ENCODE measurements around the gene JPT2. TPM values are rescaled to one million over a fixed set of nuclear protein-coding genes. Genes with fewer than 3 reads are reported as not detected.

Gene JPT2
- total and polyA plus RNA-seq, 10 of the 15 experiments (the other 5 are each of a cell fraction or from before 2014, with no cell fraction given) = 11.7 to 78.4 (median 48.4) TPM

GRCh38 chr16:1643521-1643920 lies 34.6 kb upstream of the JPT2 start:
- no peak overlapping the region for H3K9ac ChIP-seq (ENCODE audit: control insufficient read depth, insufficient read depth, low read length)
- RAD21 ChIA-PET (ENCODE audit: unreplicated experiment) = no interaction called here
- CTCF ChIA-PET = no interaction called here
- SMC1A ChIA-PET (ENCODE audit: uncharacterized antibody, unreplicated experiment) = no interaction called here
- H3K4me3 ChIP-seq = no peak overlapping the region
- H3K9me3 ChIP-seq (replicated peaks; ENCODE audit: control insufficient read depth, insufficient read depth, low read length) = no peaks in the 10 kb centered on the region
- TF ChIP-seq TCF7 (IDR thresholded peaks at IDR 0.05; ENCODE audit: borderline replicate concordance) (no peak), CBFB (IDR thresholded peaks at IDR 0.05; ENCODE audit: low read depth) (no peak), MLLT1 (IDR thresholded peaks at IDR 0.05) (no peak), CREB1 (IDR thresholded peaks at IDR 0.05; ENCODE audit: low read depth) (no peak), PKNOX1 (IDR thresholded peaks at IDR 0.05) (no peak)
- H3K27ac ChIP-seq (ENCODE audit: control insufficient read depth, insufficient read depth) = no peak overlapping the region
- in situ Hi-C loops (cut with MboI) = no loop called here
- no peak overlapping the region for H2AFZ ChIP-seq (ENCODE audit: control insufficient read depth, low read depth, low read length)
- no peaks in the 10 kb centered on the region for H4K20me1 ChIP-seq (ENCODE audit: control insufficient read depth, insufficient read depth)
- ATAC-seq (no peak), FAIRE-seq (no peak), DNase-seq (ENCODE audit: low read depth, low spot score) (no peak)
- H3K79me2 ChIP-seq (ENCODE audit: control insufficient read depth, insufficient read depth, low read length) = no peaks in the 10 kb centered on the region
- no TSS peak for BruUV-seq (replicated peaks)
- H3K27me3 ChIP-seq (replicated peaks in 1 of 2; ENCODE audit: control insufficient read depth in 2 of 2, insufficient read depth in 2 of 2, low read length in 1 of 2) = no peaks in the 10 kb centered on the region
- H3K4me1 ChIP-seq (ENCODE audit: control insufficient read depth, insufficient read depth, low read length) = no peaks in the 10 kb centered on the region
- POLR2A ChIA-PET = no interaction called here
- WGBS (ENCODE audit: insufficient coverage, insufficient replicate concordance, low lambda C conversion rate, missing lambda C conversion rate) = 94% methylated on average over 12 of the region's 12 CpGs
- peaks cover 10 to 31% of the 10 kb centered on the region in 2 experiments; a peak in 3 of 4 replicates for H3K36me3 ChIP-seq (ENCODE audit: control insufficient read depth in 2 of 2, insufficient read depth in 2 of 2, low read length in 1 of 2)
- intact Hi-C loops (cut with micrococcal nuclease; ENCODE audit: unreplicated experiment) = no loop called here
- H3K4me2 ChIP-seq (ENCODE audit: control insufficient read depth, insufficient read depth) = no peak overlapping the region
